ENCODE results near the gene FOXJ3.

The FOXJ3 gene

GRCh38 chr1:42302034-42302433 is 33.0 kb downstream of the FOXJ3 start:
- DNase-seq = no peak

GRCh38 chr1:42298520-42298919 is 36.5 kb downstream of the FOXJ3 start:
- DNase-seq = no peak

GRCh38 chr1:42295816-42296215 is 39.2 kb downstream of the FOXJ3 start:
- DNase-seq = no peak

- DNase-seq = no peak
These were observed 44.9 kb downstream of the FOXJ3 start for GRCh38 chr1:42290130-42290529.

- no peak for DNase-seq
These were observed 46.6 kb downstream of the FOXJ3 start for GRCh38 chr1:42288311-42288985.

- no peak for DNase-seq
These were observed 52.0 kb downstream of the FOXJ3 start for GRCh38 chr1:42282867-42283583.

- no peak for DNase-seq
These were observed 52.9 kb downstream of the FOXJ3 start for GRCh38 chr1:42282024-42282579.

GRCh38 chr1:42280821-42281220 is 54.2 kb downstream of the FOXJ3 start:
- DNase-seq = no peak

- DNase-seq = no peak
These were observed 56.0 kb downstream of the FOXJ3 start for GRCh38 chr1:42279055-42279454.

GRCh38 chr1:42272920-42273319 is 62.1 kb downstream of the FOXJ3 start:
- DNase-seq = no peak

- DNase-seq = no peak
These were observed 67.1 kb downstream of the FOXJ3 start for GRCh38 chr1:42267904-42268303.

- no peak for DNase-seq
These were observed 68.5 kb downstream of the FOXJ3 start for GRCh38 chr1:42266253-42267135.

GRCh38 chr1:42264511-42265190 is 70.4 kb downstream of the FOXJ3 start:
- DNase-seq = no peak

- DNase-seq = no peak
These were observed 72.0 kb downstream of the FOXJ3 start for GRCh38 chr1:42263019-42263418.

- no peak for DNase-seq
These were observed 74.5 kb downstream of the FOXJ3 start for GRCh38 chr1:42260376-42261070.

- no peak for DNase-seq
These were observed 75.3 kb downstream of the FOXJ3 start for GRCh38 chr1:42259739-42260064.

- no peak for DNase-seq
These were observed 75.8 kb downstream of the FOXJ3 start for GRCh38 chr1:42259059-42259738.

GRCh38 chr1:42258218-42258617 is 76.8 kb downstream of the FOXJ3 start:
- DNase-seq = no peak

GRCh38 chr1:42251042-42251441 is 84.0 kb downstream of the FOXJ3 start:
- no peak for DNase-seq

- DNase-seq = no peak
These were observed 84.9 kb downstream of the FOXJ3 start for GRCh38 chr1:42250164-42250563.

- DNase-seq = no peak
These were observed 93.9 kb downstream of the FOXJ3 start for GRCh38 chr1:42240966-42241755.
